H1 (cell line): Measurements from ENCODE around the gene AGAP3. TPM values are rescaled to one million over a fixed set of nuclear protein-coding genes. Genes with fewer than 3 reads are reported as not detected.

ENCODE experiments used
- BACH1 ChIP-seq: IDR thresholded peaks from 2 replicates; pipeline ENCODE4 v1.6.1; 2012; ENCODE audit warnings: low read length, improper control_type of control experiment
- SIX5 ChIP-seq: IDR thresholded peaks from 2 replicates; pipeline ENCODE4 v1.6.1; 2011; ENCODE audit warnings: mild to moderate bottlenecking, low read depth, low read length
- polyA plus RNA-seq, 7 experiments: library from polyadenylated mRNA; depleted of rRNA in 3 of 7; stranded (reverse) in 5 of 7; unstranded in 2 of 7; fragments of >200 nt in 5 of 7; fragments of 200-250 nt in 2 of 7; gene quantifications; 1 replicate in 5 of 7; 2 replicates in 1 of 7; 4 replicates in 1 of 7; pipeline versions ENCODE4 v1.2.1 to v1.2.3, GENCODE V29; 2011 to 2013; ENCODE audit warnings: missing spikeins in 2 of 7, mixed read lengths in 2 of 7
- total RNA-seq: library from RNA; stranded (reverse); fragmentation: NEBNext Ultra II Directional; extraction: Animal tissue kit (Norgen Biotek cat#: 25700); gene quantifications from 2 replicates; pipeline ENCODE4 v1.2.1, GENCODE V29; 2021
- TF ChIP-seq, protein P1 (sequence below): fragments of 300-600 bp; sonication (generic); IDR thresholded peaks from 2 replicates; pipeline ENCODE4 v1.7.1; 2012; ENCODE audit warnings: low read length, moderate library complexity, mild to moderate bottlenecking, inconsistent platforms; ENCODE audit not compliant: insufficient replicate concordance
- TF ChIP-seq, protein P2 (sequence below): IDR thresholded peaks from 2 replicates; pipeline ENCODE4 v1.6.1; 2011; ENCODE audit warnings: low read length, improper control_type of control experiment

Gene AGAP3
- total and polyA plus RNA-seq, 2 of the 8 experiments (the other 6 are each of a cell fraction or from before 2014, with no cell fraction given) = 66.4 to 120 TPM

DNA sequence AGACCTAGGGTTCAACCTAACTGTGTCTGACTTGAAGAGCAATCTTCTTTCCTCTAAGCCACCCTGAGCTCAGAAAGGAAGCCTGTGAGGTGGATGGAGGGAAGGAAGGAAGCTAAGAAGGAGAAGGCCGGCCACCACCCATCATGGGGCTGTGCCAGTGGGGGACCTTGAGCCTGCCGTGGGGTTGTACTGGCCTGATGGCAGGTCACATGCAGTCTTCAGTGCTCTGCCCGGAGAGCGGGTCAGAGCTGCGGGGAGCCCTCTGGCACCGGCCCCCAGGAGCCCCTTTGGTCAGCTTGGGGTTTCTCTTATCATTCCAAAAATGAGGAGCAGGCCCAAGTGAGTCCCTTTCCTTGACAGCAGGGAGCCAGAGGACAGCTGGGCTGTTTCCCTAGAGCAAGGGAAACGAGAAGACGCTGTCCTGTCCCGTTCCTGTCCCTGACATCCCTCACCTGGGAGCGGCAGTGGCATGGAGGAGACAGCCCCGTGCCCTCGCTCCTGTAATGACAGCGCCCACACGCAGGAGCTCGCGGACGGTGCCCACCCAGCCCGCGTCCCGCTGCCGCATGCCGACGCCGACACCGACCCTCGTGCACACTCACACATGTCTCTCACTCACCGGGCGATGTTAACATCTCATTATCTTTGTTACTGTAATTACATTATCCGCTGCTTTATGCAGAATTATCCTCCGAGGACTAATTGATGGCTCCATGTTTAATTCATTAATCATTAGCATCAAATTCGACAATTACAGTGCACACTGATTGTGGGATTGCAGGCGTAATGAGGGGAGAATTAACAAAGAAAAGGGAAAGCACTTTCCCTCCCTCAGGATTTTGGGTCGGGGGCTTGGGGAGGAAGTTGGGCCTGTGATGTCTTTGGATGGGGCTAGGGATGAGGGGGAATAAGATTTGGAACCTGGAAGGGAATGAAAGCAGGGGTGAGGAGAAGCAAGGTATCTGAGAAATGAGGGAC, 49.9 kb downstream of the AGAP3 start (continued):
- TF ChIP-seq, protein P1, sequence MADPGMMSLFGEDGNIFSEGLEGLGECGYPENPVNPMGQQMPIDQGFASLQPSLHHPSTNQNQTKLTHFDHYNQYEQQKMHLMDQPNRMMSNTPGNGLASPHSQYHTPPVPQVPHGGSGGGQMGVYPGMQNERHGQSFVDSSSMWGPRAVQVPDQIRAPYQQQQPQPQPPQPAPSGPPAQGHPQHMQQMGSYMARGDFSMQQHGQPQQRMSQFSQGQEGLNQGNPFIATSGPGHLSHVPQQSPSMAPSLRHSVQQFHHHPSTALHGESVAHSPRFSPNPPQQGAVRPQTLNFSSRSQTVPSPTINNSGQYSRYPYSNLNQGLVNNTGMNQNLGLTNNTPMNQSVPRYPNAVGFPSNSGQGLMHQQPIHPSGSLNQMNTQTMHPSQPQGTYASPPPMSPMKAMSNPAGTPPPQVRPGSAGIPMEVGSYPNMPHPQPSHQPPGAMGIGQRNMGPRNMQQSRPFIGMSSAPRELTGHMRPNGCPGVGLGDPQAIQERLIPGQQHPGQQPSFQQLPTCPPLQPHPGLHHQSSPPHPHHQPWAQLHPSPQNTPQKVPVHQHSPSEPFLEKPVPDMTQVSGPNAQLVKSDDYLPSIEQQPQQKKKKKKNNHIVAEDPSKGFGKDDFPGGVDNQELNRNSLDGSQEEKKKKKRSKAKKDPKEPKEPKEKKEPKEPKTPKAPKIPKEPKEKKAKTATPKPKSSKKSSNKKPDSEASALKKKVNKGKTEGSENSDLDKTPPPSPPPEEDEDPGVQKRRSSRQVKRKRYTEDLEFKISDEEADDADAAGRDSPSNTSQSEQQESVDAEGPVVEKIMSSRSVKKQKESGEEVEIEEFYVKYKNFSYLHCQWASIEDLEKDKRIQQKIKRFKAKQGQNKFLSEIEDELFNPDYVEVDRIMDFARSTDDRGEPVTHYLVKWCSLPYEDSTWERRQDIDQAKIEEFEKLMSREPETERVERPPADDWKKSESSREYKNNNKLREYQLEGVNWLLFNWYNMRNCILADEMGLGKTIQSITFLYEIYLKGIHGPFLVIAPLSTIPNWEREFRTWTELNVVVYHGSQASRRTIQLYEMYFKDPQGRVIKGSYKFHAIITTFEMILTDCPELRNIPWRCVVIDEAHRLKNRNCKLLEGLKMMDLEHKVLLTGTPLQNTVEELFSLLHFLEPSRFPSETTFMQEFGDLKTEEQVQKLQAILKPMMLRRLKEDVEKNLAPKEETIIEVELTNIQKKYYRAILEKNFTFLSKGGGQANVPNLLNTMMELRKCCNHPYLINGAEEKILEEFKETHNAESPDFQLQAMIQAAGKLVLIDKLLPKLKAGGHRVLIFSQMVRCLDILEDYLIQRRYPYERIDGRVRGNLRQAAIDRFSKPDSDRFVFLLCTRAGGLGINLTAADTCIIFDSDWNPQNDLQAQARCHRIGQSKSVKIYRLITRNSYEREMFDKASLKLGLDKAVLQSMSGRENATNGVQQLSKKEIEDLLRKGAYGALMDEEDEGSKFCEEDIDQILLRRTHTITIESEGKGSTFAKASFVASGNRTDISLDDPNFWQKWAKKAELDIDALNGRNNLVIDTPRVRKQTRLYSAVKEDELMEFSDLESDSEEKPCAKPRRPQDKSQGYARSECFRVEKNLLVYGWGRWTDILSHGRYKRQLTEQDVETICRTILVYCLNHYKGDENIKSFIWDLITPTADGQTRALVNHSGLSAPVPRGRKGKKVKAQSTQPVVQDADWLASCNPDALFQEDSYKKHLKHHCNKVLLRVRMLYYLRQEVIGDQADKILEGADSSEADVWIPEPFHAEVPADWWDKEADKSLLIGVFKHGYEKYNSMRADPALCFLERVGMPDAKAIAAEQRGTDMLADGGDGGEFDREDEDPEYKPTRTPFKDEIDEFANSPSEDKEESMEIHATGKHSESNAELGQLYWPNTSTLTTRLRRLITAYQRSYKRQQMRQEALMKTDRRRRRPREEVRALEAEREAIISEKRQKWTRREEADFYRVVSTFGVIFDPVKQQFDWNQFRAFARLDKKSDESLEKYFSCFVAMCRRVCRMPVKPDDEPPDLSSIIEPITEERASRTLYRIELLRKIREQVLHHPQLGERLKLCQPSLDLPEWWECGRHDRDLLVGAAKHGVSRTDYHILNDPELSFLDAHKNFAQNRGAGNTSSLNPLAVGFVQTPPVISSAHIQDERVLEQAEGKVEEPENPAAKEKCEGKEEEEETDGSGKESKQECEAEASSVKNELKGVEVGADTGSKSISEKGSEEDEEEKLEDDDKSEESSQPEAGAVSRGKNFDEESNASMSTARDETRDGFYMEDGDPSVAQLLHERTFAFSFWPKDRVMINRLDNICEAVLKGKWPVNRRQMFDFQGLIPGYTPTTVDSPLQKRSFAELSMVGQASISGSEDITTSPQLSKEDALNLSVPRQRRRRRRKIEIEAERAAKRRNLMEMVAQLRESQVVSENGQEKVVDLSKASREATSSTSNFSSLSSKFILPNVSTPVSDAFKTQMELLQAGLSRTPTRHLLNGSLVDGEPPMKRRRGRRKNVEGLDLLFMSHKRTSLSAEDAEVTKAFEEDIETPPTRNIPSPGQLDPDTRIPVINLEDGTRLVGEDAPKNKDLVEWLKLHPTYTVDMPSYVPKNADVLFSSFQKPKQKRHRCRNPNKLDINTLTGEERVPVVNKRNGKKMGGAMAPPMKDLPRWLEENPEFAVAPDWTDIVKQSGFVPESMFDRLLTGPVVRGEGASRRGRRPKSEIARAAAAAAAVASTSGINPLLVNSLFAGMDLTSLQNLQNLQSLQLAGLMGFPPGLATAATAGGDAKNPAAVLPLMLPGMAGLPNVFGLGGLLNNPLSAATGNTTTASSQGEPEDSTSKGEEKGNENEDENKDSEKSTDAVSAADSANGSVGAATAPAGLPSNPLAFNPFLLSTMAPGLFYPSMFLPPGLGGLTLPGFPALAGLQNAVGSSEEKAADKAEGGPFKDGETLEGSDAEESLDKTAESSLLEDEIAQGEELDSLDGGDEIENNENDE = no peak
- TF ChIP-seq, protein P2, sequence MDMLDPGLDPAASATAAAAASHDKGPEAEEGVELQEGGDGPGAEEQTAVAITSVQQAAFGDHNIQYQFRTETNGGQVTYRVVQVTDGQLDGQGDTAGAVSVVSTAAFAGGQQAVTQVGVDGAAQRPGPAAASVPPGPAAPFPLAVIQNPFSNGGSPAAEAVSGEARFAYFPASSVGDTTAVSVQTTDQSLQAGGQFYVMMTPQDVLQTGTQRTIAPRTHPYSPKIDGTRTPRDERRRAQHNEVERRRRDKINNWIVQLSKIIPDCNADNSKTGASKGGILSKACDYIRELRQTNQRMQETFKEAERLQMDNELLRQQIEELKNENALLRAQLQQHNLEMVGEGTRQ = no peak
- TF ChIP-seq BACH1 (no peak), SIX5 (no peak)
